Measurements from ENCODE around the gene CLPX.
"Not testable (repeated sequence)": the region's sequence is repeated elsewhere in the genome, so short reads cannot be mapped to it uniquely, and the experiment has no call there.

Gene CLPX

GRCh38 chr15:65183865-65184159, 1.3 kb downstream of the CLPX start:
- Histone ChIP-seq H3K9me3 (ENCODE audit: insufficient read depth, low read depth, low read length) (no peaks in the 10 kb centered on the region), H3K4me3 (ENCODE audit: low read length) (peak overlapping the region; percentile 95), H3K36me3 (ENCODE audit: insufficient read depth, low read depth, low read length) (peaks cover 19% of the 10 kb centered on the region), H3K27me3 (ENCODE audit: insufficient read depth, low read length) (no peaks in the 10 kb centered on the region), H3K9ac (ENCODE audit: low read depth, low read length) (peak overlapping the region; percentile 92), H3K4me1 (ENCODE audit: insufficient read depth, low read length) (0 out of 2 replicates have a peak, but pooled peaks cover 3% of the 10 kb centered on the region), H3K27ac (ENCODE audit: low read length) (no peak overlapping the region)

GRCh38 chr15:65182538-65182937, 2.6 kb downstream of the CLPX start:
- Histone ChIP-seq H3K36me3 (ENCODE audit: insufficient read depth, low read depth, low read length) (peaks cover 30% of the 10 kb centered on the region), H3K4me3 (ENCODE audit: low read length) (no peak overlapping the region), H3K9me3 (ENCODE audit: insufficient read depth, low read depth, low read length) (no peaks in the 10 kb centered on the region), H3K27ac (ENCODE audit: low read length) (no peak overlapping the region), H3K9ac (ENCODE audit: low read depth, low read length) (no peak overlapping the region), H3K27me3 (ENCODE audit: insufficient read depth, low read length) (no peaks in the 10 kb centered on the region), H3K4me1 (ENCODE audit: insufficient read depth, low read length) (0 out of 2 replicates have a peak, but pooled peaks cover 3% of the 10 kb centered on the region)

- H3K4me3 ChIP-seq (ENCODE audit: low read length); H3K9me3 ChIP-seq (ENCODE audit: insufficient read depth, low read depth, low read length); H3K9ac ChIP-seq (ENCODE audit: low read depth, low read length); H3K4me1 ChIP-seq (ENCODE audit: insufficient read depth, low read length); H3K27me3 ChIP-seq (ENCODE audit: insufficient read depth, low read length); H3K27ac ChIP-seq (ENCODE audit: low read length): not testable (repeated sequence)
- H3K36me3 ChIP-seq (ENCODE audit: insufficient read depth, low read depth, low read length), result peaks cover 38% of the 10 kb centered on the region
Observed at GRCh38 chr15:65181582-65182353, 3.4 kb downstream of the CLPX start.

- Histone ChIP-seq H3K9me3 (ENCODE audit: insufficient read depth, low read depth, low read length) (no peaks in the 10 kb centered on the region), H3K27ac (ENCODE audit: low read length) (no peak overlapping the region), H3K36me3 (ENCODE audit: insufficient read depth, low read depth, low read length) (peaks cover 52% of the 10 kb centered on the region), H3K4me1 (ENCODE audit: insufficient read depth, low read length) (0 out of 2 replicates have a peak, but pooled peaks cover 3% of the 10 kb centered on the region), H3K4me3 (ENCODE audit: low read length) (no peak overlapping the region), H3K9ac (ENCODE audit: low read depth, low read length) (no peak overlapping the region), H3K27me3 (ENCODE audit: insufficient read depth, low read length) (no peaks in the 10 kb centered on the region)
Observed at GRCh38 chr15:65180167-65180566, 5.0 kb downstream of the CLPX start.

GRCh38 chr15:65177901-65178300, 7.2 kb downstream of the CLPX start:
- H3K9me3 ChIP-seq (ENCODE audit: insufficient read depth, low read depth, low read length), result no peaks in the 10 kb centered on the region
- no peak overlapping the region for H3K27ac ChIP-seq (ENCODE audit: low read length)
- H3K4me1 ChIP-seq (ENCODE audit: insufficient read depth, low read length), result no peaks in the 10 kb centered on the region
- H3K36me3 ChIP-seq (ENCODE audit: insufficient read depth, low read depth, low read length), result peaks cover 64% of the 10 kb centered on the region
- no peak overlapping the region for H3K9ac ChIP-seq (ENCODE audit: low read depth, low read length)
- no peak overlapping the region for H3K4me3 ChIP-seq (ENCODE audit: low read length)
- no peaks in the 10 kb centered on the region for H3K27me3 ChIP-seq (ENCODE audit: insufficient read depth, low read length)

- Histone ChIP-seq H3K36me3 (ENCODE audit: insufficient read depth, low read depth, low read length) (peaks cover 79% of the 10 kb centered on the region), H3K9ac (ENCODE audit: low read depth, low read length) (no peak overlapping the region), H3K27ac (ENCODE audit: low read length) (no peak overlapping the region), H3K27me3 (ENCODE audit: insufficient read depth, low read length) (no peaks in the 10 kb centered on the region), H3K4me1 (ENCODE audit: insufficient read depth, low read length) (no peaks in the 10 kb centered on the region), H3K9me3 (ENCODE audit: insufficient read depth, low read depth, low read length) (no peaks in the 10 kb centered on the region), H3K4me3 (ENCODE audit: low read length) (no peak overlapping the region)
Observed at GRCh38 chr15:65176056-65176455, 9.1 kb downstream of the CLPX start.

GRCh38 chr15:65175511-65175910, 9.6 kb downstream of the CLPX start:
- Histone ChIP-seq H3K4me3 (ENCODE audit: low read length) (no peak overlapping the region), H3K9ac (ENCODE audit: low read depth, low read length) (no peak overlapping the region), H3K36me3 (ENCODE audit: insufficient read depth, low read depth, low read length) (peaks cover 79% of the 10 kb centered on the region), H3K27me3 (ENCODE audit: insufficient read depth, low read length) (no peaks in the 10 kb centered on the region), H3K9me3 (ENCODE audit: insufficient read depth, low read depth, low read length) (no peaks in the 10 kb centered on the region), H3K27ac (ENCODE audit: low read length) (no peak overlapping the region), H3K4me1 (ENCODE audit: insufficient read depth, low read length) (no peaks in the 10 kb centered on the region)

GRCh38 chr15:65174509-65174908, 10.6 kb downstream of the CLPX start:
- no peak overlapping the region for H3K27ac ChIP-seq (ENCODE audit: low read length)
- H3K9me3 ChIP-seq (ENCODE audit: insufficient read depth, low read depth, low read length), result no peaks in the 10 kb centered on the region
- H3K4me3 ChIP-seq (ENCODE audit: low read length), result no peak overlapping the region
- H3K36me3 ChIP-seq (ENCODE audit: insufficient read depth, low read depth, low read length), result peaks cover 75% of the 10 kb centered on the region
- H3K9ac ChIP-seq (ENCODE audit: low read depth, low read length), result no peak overlapping the region
- no peaks in the 10 kb centered on the region for H3K27me3 ChIP-seq (ENCODE audit: insufficient read depth, low read length)
- H3K4me1 ChIP-seq (ENCODE audit: insufficient read depth, low read length), result no peaks in the 10 kb centered on the region

GRCh38 chr15:65172531-65172930, 12.6 kb downstream of the CLPX start:
- H3K4me1 ChIP-seq (ENCODE audit: insufficient read depth, low read length), result no peaks in the 10 kb centered on the region
- H3K27ac ChIP-seq (ENCODE audit: low read length), result no peak overlapping the region
- H3K9ac ChIP-seq (ENCODE audit: low read depth, low read length), result no peak overlapping the region
- H3K9me3 ChIP-seq (ENCODE audit: insufficient read depth, low read depth, low read length), result no peaks in the 10 kb centered on the region
- no peaks in the 10 kb centered on the region for H3K27me3 ChIP-seq (ENCODE audit: insufficient read depth, low read length)
- peaks cover 57% of the 10 kb centered on the region for H3K36me3 ChIP-seq (ENCODE audit: insufficient read depth, low read depth, low read length)
- H3K4me3 ChIP-seq (ENCODE audit: low read length), result no peak overlapping the region

GRCh38 chr15:65171428-65171827, 13.7 kb downstream of the CLPX start:
- Histone ChIP-seq H3K4me3 (ENCODE audit: low read length) (no peak overlapping the region), H3K4me1 (ENCODE audit: insufficient read depth, low read length) (no peaks in the 10 kb centered on the region), H3K9ac (ENCODE audit: low read depth, low read length) (no peak overlapping the region), H3K9me3 (ENCODE audit: insufficient read depth, low read depth, low read length) (no peaks in the 10 kb centered on the region), H3K27me3 (ENCODE audit: insufficient read depth, low read length) (no peaks in the 10 kb centered on the region), H3K27ac (ENCODE audit: low read length) (no peak overlapping the region), H3K36me3 (ENCODE audit: insufficient read depth, low read depth, low read length) (peaks cover 52% of the 10 kb centered on the region)

- peaks cover 50% of the 10 kb centered on the region for H3K36me3 ChIP-seq (ENCODE audit: insufficient read depth, low read depth, low read length)
- H3K27ac ChIP-seq (ENCODE audit: low read length), result no peak overlapping the region
- no peaks in the 10 kb centered on the region for H3K27me3 ChIP-seq (ENCODE audit: insufficient read depth, low read length)
- H3K4me3 ChIP-seq (ENCODE audit: low read length), result no peak overlapping the region
- H3K4me1 ChIP-seq (ENCODE audit: insufficient read depth, low read length), result no peaks in the 10 kb centered on the region
- no peaks in the 10 kb centered on the region for H3K9me3 ChIP-seq (ENCODE audit: insufficient read depth, low read depth, low read length)
- no peak overlapping the region for H3K9ac ChIP-seq (ENCODE audit: low read depth, low read length)
Observed at GRCh38 chr15:65165875-65166274, 19.3 kb downstream of the CLPX start.

- H3K9me3 ChIP-seq (ENCODE audit: insufficient read depth, low read depth, low read length), result no peaks in the 10 kb centered on the region
- no peak overlapping the region for H3K27ac ChIP-seq (ENCODE audit: low read length)
- H3K4me1 ChIP-seq (ENCODE audit: insufficient read depth, low read length), result no peaks in the 10 kb centered on the region
- H3K9ac ChIP-seq (ENCODE audit: low read depth, low read length), result no peak overlapping the region
- no peak overlapping the region for H3K4me3 ChIP-seq (ENCODE audit: low read length)
- H3K27me3 ChIP-seq (ENCODE audit: insufficient read depth, low read length), result no peaks in the 10 kb centered on the region
- H3K36me3 ChIP-seq (ENCODE audit: insufficient read depth, low read depth, low read length), result peaks cover 49% of the 10 kb centered on the region
Observed at GRCh38 chr15:65164139-65164538, 21.0 kb downstream of the CLPX start.

Data from iPS-20b (cell line).